NCI-H2029 (cell line): Measurements from ENCODE around the gene RANBP9.

Experiments used
- DNase-seq: peaks from one replicate; lab custom pipeline; 2025; lab: John Stamatoyannopoulos, UW

RANBP9 gene

DNA sequence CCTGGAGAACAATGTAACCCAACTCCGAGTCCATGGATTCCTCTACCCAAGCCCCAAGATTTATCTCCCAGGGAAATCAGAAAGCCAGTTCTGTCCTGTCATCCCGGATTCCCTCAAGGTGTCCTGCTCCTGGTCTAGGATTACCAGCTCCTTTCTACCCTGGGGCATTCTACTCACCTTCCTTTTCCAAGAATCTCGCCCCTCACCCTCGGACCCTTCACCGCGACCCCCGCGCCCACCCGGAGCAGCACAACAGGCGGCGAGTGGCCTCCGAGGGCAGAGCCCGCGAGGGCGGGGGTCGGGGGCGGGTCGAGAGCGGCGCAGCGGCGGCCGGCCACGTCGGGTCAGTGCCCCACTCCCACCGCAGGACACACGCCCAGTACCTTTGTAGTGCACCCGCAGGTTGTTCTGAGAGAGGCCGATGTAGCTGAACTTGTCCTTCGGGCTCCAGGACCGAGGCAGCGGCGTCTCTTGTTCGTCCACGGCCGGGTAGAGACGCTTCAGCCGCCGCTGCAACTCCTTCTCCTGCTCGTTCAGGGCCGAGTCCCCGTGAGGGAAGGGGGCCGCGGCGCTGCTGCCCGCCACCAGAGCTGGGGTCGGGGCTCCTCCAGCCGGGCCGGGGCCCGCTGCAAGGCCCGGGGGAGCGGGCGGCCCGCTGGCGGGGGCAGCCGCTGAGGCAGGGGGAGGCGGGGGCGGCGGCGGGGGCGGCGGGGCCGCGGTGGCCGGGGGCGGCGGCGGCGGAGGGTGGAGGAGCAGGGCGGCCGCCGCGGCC, 897 bp downstream of the RANBP9 start:
- peak; percentile 42 for DNase-seq

GRCh38 chr6:13709689-13710551, 1.7 kb downstream of the RANBP9 start:
- DNase-seq, result no peak

DNA sequence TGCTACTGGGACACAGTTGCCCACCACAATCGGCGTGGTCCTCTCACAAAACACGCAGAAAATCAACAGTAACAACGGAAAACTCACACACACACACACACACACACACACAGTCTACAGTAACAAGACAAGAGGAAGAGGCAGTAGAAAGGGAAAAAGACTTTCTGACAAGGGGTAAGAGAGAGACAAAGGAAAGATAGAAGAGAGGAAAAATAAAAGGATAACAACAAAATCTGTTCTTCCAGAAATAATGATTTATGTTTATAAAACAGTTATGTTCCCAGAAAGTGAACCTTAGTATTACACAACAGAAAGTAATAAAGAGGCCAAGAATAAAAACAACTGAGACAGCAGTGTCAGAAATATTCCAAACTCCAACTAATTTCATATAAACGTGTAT, 2.9 kb downstream of the RANBP9 start:
- no peak for DNase-seq

- no peak for DNase-seq
These were observed 8.1 kb downstream of the RANBP9 start for GRCh38 chr6:13703496-13703895.

GRCh38 chr6:13702809-13703302, 8.8 kb downstream of the RANBP9 start:
- DNase-seq, result no peak

DNA sequence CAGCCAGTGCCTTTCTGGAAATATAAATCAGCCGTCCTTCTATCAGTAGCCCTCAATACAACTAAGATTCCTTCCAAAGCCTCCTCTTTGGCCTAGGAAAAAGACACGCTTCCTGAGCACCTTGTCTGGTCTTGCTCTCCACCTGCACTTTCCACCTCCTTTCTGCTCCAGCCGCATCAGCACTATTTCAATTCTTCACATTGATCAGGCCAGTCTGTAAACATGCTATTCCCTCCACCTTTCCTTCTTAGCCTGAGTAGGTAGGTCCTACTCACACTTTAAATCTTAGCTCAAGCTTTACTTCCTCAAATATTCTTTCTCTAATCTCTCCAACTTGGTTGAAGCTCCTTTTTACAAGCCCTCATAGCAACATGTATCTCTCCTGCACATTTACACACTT, 11.4 kb downstream of the RANBP9 start:
- no peak for DNase-seq

DNA sequence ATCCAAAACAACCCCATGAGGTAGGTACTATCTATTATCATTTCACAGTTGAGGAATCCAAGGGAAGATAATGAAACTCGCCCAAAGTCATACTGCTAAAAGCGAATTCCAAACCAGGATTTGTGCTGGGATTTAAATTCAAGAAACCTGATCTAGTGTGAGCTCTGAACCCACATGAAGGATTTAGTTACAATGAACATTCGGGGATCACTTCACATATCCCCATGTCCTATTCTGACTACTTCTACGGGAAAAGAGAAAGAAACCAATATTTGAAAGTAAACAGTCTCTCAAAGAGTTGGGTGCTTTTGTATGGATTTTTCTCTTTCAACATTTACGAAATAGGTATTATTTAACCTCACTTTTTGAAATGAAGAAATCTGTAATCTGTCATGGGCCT, 12.9 kb downstream of the RANBP9 start:
- no peak for DNase-seq

DNA sequence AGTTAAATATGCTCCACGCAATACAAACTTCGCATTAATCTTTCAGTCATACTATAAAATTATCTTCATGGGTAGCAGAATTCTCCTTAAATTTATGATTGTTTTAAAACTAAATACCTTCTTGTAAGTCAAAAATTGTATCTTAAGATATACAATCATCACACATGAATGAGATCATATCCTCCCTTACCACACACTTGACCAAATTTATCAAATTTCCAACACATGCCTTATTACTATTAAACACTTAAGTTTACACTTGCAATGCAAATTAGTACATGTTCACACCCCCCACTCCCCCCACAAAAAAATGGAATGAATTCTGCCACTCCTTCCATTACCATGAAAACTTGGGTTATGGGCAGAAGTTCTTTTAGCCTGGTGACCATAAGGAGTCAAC, 13.8 kb downstream of the RANBP9 start:
- no peak for DNase-seq

DNA sequence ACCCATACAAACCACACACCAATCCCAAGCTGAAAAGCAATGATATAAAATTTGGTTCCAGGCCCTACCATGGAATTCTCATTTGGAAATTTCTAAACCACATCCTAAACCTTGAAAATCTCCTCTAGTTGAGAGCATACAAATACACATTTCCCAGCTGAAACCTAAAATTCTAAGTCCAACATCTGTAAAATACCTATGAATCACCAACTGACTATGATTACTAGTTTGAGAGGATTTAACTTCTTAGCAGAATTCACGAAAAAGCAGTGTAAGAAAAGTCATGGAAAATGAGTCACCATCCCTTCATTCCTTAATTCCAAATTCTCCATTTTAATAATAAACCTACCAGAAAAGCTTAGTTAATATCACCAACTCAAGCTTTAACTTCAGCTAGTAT, 15.4 kb downstream of the RANBP9 start:
- DNase-seq, result no peak

DNA sequence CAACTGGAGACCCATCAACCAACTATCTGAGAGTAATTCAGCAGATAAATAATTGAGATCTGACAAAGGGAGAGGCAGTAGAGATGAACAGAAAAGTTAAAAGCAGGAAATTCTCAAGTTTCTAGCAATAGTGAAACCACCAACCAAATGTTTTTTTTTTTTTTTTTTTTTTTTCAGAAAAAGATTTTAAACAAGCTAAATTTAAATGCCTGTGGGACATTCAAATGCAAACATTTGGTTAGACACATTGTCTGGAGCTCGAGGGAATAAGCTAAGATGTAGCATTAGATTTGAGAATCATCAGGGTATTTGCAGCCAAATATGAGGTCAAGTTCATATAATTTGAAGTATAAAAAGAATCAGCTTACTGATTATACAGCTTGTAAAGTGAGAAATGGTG, 16.4 kb downstream of the RANBP9 start:
- DNase-seq, result no peak

DNA sequence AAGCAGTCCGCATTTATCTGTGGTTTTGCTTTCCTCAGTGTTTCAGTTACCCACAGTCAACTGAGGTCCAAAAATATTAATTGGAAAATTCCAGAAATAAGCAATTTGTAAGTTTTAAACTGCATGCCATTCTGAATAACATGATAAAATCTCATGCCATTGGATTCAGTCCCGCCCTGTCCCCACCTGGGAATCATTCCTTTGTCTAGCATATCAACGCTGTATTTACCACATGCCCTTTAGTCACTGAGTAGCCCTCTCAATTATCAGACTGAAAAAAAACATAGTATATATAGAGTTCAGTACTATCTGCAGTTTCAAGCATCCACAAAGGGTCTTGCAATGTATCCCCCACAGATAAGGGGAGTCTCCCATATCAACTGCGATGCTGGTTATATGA, 17.1 kb downstream of the RANBP9 start:
- DNase-seq, result no peak

- DNase-seq, result no peak
These were observed 22.0 kb downstream of the RANBP9 start for GRCh38 chr6:13689511-13690256.

DNA sequence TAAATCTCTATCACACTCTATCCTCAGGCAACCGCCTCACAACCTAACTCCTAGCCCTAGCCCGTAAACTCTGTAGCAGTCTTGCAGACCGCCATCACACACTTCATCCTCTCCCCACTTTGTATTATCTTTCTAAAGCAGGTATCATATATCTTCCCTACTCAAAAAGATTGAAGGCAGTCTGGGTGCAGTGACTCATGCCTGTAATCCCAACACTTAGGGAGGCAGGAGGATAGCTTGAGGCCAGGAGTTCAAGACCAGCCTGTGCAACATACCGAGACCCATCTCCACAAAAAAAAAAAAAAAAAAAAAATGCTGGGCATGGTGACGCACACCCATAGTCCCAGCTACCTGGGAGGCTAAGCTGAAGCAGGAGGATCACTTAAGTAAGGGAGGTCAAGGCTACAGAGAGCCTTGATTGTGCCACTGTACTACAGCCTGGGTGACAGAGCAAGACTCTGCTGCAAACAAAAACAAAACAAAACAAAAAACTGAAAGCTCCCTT, 22.9 kb downstream of the RANBP9 start:
- no peak for DNase-seq

GRCh38 chr6:13687917-13688351, 23.7 kb downstream of the RANBP9 start:
- DNase-seq, result no peak

GRCh38 chr6:13684855-13685254, 26.8 kb downstream of the RANBP9 start:
- DNase-seq, result no peak

DNA sequence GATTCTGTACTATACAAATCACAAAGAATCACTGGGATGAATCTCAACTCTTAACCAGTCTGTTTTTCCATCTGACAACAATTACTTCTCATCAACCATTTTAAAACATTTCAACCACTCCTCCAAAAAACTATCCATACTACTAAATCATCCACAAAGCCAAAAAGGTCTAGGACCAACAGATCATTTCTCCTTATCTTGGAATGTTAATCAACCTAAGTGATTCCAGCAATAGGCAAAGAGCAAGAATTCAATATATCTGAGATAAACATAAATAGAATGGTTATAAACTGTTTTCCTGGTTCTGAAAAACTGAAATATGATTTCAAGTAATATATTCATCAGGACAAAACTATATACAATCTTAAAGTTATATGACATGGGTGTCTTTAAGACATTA, 28.6 kb downstream of the RANBP9 start:
- no peak for DNase-seq

- DNase-seq, result no peak
These were observed 29.3 kb downstream of the RANBP9 start for GRCh38 chr6:13682346-13682745.

GRCh38 chr6:13681305-13682061, 30.2 kb downstream of the RANBP9 start:
- no peak for DNase-seq

GRCh38 chr6:13680448-13680968, 31.1 kb downstream of the RANBP9 start:
- no peak for DNase-seq

- DNase-seq, result no peak
These were observed 31.6 kb downstream of the RANBP9 start for GRCh38 chr6:13679996-13680395.
